ENCODE measurements around the gene PSME1. TPM values are rescaled to one million over a fixed set of nuclear protein-coding genes. Genes with fewer than 3 reads are reported as not detected.

The PSME1 gene
- total and polyA plus RNA-seq, 2 of the 13 experiments (the other 11 are each of a cell fraction or from before 2014, with no cell fraction given): 159 to 608 TPM

DNA sequence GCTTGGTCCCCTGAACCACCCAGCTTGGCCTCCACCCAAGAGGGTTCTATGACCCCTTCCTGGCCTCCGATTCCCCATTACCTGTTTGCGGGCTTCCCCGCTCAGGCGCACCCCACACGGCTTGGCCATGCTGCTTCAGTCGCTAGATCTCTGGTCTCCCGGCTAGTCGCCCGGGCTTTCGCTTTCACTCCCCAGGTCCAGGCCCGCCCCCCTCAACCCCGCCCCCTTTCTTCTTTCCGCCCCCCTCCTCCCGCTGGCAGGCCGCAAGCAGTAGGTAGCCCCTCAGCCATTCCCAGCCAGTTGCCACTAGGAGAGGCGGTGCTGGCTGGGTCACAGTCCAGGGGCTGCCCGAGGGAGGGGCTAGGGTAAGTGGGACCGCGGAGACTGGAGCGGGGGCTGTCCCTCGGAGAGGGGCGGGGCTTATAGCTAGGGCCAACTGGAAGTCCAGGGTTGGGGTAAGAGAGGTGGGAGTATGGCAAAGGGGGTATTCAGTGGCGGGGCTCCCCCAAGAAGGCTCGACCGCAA, 10.5 kb downstream of the PSME1 start, which contains the start of gene PSME2 (continued):
- TF ChIP-seq, protein P1, sequence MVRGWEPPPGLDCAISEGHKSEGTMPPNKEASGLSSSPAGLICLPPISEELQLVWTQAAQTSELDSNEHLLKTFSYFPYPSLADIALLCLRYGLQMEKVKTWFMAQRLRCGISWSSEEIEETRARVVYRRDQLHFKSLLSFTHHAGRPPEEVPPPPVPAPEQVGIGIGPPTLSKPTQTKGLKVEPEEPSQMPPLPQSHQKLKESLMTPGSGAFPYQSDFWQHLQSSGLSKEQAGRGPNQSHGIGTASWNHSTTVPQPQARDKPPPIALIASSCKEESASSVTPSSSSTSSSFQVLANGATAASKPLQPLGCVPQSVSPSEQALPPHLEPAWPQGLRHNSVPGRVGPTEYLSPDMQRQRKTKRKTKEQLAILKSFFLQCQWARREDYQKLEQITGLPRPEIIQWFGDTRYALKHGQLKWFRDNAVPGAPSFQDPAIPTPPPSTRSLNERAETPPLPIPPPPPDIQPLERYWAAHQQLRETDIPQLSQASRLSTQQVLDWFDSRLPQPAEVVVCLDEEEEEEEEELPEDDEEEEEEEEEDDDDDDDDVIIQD (CRISPR knock-in tag; IDR thresholded peaks at IDR 0.05; ENCODE audit: low read depth): peak; percentile 86
- no peak for TF ChIP-seq ZNF460 (CRISPR knock-in tag; IDR thresholded peaks at IDR 0.05; ENCODE audit: borderline replicate concordance)
- peak; percentile 88; the same call in 1 of the 2 replicates for TF ChIP-seq SIN3A (IDR thresholded peaks at IDR 0.05; ENCODE audit: borderline replicate concordance, low read depth, low read length)
- peak; percentile 65; the same call in 1 of the 2 replicates for TF ChIP-seq ZBTB20 (CRISPR knock-in tag; IDR thresholded peaks at IDR 0.05; ENCODE audit: borderline replicate concordance, low read depth)
- TF ChIP-seq ZNF577 (CRISPR knock-in tag; IDR thresholded peaks at IDR 0.05; ENCODE audit: borderline replicate concordance, low read depth): no peak
- TF ChIP-seq, protein P2, sequence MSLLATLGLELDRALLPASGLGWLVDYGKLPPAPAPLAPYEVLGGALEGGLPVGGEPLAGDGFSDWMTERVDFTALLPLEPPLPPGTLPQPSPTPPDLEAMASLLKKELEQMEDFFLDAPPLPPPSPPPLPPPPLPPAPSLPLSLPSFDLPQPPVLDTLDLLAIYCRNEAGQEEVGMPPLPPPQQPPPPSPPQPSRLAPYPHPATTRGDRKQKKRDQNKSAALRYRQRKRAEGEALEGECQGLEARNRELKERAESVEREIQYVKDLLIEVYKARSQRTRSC (CRISPR knock-in tag; IDR thresholded peaks at IDR 0.05; ENCODE audit: low read depth): no peak
- no peak for TF ChIP-seq ARNT (IDR thresholded peaks at IDR 0.05)
- TF ChIP-seq RELA (CRISPR knock-in tag; IDR thresholded peaks at IDR 0.05): 0 out of 2 replicates have a peak, but pooled peaks have one; percentile 42
- no peak for TF ChIP-seq SIX1 (CRISPR knock-in tag; IDR thresholded peaks at IDR 0.05; ENCODE audit: borderline replicate concordance)
- TF ChIP-seq, protein P3, sequence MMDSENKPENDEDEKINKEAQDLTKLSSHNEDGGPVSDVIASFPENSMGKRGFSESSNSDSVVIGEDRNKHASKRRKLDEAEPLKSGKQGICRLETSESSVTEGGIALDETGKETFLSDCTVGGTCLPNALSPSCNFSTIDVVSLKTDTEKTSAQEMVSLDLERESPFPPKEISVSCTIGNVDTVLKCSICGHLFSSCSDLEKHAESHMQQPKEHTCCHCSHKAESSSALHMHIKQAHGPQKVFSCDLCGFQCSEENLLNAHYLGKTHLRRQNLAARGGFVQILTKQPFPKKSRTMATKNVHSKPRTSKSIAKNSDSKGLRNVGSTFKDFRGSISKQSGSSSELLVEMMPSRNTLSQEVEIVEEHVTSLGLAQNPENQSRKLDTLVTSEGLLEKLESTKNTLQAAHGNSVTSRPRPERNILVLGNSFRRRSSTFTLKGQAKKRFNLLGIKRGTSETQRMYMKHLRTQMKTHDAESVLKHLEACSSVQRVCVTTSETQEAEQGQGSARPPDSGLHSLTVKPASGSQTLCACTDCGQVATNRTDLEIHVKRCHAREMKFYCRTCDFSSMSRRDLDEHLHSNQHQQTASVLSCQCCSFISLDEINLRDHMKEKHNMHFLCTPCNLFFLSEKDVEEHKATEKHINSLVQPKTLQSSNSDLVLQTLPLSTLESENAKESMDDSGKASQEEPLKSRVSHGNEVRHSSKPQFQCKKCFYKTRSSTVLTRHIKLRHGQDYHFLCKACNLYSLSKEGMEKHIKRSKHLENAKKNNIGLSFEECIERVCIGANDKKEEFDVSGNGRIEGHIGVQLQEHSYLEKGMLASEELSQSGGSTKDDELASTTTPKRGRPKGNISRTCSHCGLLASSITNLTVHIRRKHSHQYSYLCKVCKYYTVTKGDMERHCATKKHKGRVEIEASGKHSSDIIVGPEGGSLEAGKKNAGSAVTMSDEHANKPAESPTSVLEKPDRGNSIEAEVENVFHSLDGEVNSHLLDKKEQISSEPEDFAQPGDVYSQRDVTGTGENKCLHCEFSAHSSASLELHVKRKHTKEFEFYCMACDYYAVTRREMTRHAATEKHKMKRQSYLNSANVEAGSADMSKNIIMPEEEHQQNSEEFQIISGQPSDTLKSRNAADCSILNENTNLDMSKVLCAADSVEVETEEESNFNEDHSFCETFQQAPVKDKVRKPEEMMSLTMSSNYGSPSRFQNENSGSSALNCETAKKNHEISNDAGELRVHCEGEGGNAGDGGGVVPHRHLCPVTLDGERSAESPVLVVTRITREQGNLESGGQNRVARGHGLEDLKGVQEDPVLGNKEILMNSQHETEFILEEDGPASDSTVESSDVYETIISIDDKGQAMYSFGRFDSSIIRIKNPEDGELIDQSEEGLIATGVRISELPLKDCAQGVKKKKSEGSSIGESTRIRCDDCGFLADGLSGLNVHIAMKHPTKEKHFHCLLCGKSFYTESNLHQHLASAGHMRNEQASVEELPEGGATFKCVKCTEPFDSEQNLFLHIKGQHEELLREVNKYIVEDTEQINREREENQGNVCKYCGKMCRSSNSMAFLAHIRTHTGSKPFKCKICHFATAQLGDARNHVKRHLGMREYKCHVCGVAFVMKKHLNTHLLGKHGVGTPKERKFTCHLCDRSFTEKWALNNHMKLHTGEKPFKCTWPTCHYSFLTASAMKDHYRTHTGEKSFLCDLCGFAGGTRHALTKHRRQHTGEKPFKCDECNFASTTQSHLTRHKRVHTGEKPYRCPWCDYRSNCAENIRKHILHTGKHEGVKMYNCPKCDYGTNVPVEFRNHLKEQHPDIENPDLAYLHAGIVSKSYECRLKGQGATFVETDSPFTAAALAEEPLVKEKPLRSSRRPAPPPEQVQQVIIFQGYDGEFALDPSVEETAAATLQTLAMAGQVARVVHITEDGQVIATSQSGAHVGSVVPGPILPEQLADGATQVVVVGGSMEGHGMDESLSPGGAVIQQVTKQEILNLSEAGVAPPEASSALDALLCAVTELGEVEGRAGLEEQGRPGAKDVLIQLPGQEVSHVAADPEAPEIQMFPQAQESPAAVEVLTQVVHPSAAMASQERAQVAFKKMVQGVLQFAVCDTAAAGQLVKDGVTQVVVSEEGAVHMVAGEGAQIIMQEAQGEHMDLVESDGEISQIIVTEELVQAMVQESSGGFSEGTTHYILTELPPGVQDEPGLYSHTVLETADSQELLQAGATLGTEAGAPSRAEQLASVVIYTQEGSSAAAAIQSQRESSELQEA (CRISPR knock-in tag; IDR thresholded peaks at IDR 0.05; ENCODE audit: not compliant biosample characterization): peak; percentile 79
- TF ChIP-seq RAD21 (CRISPR knock-in tag; IDR thresholded peaks at IDR 0.05): peak; percentile 51; the same call in 1 of the 2 replicates
- TF ChIP-seq KDM5A (IDR thresholded peaks at IDR 0.05; ENCODE audit: borderline replicate concordance, low read length): no peak; the same call in 1 of the 2 replicates
- TF ChIP-seq NR2F2 (IDR thresholded peaks at IDR 0.05; ENCODE audit: borderline replicate concordance, low read depth): no peak
- peak; percentile 72; the same call in 1 of the 2 replicates for TF ChIP-seq ZNF235 (CRISPR knock-in tag; IDR thresholded peaks at IDR 0.05; ENCODE audit: borderline replicate concordance)
- peak; percentile 95 for TF ChIP-seq SP5 (CRISPR knock-in tag; IDR thresholded peaks at IDR 0.05; ENCODE audit: borderline replicate concordance, low read depth)
- no peak for TF ChIP-seq EZH2 (conservative IDR thresholded peaks at IDR 0.05; ENCODE audit: low read depth, low read length)
- 0 out of 2 replicates have a peak, but pooled peaks have one; percentile 22 for TF ChIP-seq ARNT2 (CRISPR knock-in tag; IDR thresholded peaks at IDR 0.05; ENCODE audit: low read depth)

Measured in HepG2 (cell line).